ENCODE data around the gene CLASRP.

The CLASRP gene

DNA sequence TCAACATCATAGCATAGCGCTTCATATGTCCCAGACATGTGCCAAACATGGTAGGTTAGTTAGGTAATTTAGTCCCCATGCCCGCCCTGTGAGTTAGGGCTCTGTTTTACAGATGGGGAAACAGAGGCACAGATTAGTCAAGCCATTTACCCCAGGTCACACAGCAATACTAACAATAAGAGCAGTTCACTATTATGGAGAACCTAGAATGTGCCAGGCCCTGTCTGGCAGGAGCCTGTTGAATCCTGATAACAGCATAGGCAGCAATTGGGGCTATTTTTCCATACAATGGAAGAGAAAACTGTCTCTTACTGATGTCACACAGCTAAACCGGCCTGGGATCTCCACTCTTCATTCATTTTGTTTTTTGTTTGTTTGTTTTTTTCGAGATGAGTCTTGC lies 47.6 kb downstream of the CLASRP start:
- no peak for DNase-seq (ENCODE audit: low read depth in 2 of 2)

DNA sequence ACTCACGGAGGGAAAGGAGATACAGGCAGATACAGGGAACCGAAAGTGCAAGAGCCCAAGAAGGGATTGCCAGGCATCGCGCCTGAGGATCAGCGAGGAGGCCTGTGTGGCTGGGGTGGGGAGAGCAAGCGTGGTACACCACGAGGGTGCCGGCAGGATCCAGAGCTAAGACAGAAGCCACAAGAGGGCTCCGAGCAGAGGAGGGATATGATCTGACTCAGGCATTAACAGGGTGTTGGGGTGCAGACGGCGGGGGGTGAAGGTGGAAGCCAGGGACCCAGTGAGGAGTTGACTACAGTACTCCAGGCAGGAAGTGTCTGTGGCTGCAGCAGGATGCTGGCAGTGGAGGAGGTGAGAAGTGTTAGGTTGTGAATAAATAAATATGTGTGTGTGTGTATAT lies 48.7 kb downstream of the CLASRP start:
- peak; percentile 24 to 41 for DNase-seq (ENCODE audit: low read depth in 2 of 2)

DNA sequence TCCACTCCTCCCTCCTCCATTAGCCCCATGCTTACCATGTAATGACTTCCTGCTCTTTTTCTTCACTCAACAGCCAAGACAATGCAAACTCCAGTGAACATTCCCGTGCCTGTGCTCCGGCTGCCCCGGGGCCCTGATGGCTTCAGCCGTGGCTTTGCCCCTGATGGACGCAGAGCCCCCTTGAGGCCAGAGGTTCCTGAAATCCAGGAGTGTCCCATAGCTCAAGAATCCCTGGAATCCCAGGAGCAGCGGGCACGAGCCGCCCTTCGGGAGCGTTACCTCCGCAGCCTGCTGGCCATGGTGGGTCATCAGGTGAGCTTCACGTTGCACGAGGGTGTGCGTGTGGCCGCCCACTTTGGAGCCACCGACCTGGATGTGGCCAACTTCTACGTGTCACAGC lies 51.2 kb downstream of the CLASRP start:
- DNase-seq (ENCODE audit: low read depth in 2 of 2) = no peak

DNA sequence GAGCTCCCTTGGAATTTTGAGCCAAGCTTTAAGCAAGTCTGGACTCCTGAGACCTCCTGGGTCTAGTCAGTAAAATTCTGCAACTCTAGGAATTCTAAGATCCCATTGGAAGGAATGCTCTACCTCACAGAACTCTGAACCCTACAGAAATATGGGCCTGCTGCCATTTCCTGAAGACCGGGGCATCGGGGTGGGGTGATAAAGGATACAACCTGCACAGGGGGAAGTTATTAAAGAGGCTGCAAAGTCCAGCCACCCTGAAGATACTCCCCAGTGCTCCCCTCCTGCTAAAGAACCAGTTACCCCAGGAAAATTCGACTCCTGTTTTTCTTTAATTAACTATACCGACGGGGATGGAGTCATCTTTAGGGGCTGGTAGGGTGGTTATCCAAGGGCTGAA lies 51.8 kb downstream of the CLASRP start:
- DNase-seq (ENCODE audit: low read depth in 2 of 2) = no peak

DNA sequence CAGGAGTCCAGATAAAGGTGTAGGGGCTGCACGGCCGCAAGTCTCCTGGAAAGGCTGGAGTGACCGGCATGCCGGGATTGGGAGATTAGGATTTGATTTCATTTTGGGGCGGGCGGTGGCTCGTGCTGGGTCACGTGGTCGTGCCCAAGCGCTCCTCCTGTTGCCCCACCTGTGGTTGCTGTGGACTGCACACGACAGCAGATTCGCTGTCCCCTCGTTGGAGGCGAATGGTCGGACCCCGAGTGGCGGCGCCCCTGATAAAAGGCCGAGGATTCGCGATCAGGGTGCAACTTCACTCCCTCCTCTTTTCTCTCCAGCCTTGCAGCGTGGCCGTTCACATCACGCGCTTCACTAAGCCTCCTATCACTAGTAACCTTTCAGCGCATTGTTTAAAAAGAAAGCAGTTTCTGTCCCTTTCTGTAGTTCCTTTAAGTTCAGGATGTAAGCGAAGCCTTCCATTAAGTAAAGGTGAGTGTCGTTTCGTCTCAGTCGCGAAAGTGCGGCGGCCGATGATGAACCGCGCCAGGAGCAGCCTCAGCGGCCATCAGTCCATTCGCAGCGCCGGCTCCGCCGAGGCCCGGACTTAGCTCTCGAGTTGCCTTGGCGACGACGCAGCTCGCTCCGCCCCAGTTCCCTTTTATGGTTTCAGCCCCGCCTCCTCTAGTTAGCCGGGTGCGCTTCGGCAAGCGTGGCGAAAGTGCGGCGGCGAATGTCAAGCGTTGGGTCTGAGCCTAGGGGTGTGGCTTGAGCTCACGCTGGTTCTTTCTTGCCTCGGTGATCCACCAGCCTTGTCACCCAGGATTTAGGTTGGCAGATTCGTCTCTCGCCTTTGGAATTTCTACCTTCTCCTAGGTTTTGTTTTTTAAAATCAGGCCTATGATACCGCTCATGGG lies 52.4 kb downstream of the CLASRP start:
- peak; percentile 91 to 93 for DNase-seq (ENCODE audit: low read depth in 2 of 2)

DNA sequence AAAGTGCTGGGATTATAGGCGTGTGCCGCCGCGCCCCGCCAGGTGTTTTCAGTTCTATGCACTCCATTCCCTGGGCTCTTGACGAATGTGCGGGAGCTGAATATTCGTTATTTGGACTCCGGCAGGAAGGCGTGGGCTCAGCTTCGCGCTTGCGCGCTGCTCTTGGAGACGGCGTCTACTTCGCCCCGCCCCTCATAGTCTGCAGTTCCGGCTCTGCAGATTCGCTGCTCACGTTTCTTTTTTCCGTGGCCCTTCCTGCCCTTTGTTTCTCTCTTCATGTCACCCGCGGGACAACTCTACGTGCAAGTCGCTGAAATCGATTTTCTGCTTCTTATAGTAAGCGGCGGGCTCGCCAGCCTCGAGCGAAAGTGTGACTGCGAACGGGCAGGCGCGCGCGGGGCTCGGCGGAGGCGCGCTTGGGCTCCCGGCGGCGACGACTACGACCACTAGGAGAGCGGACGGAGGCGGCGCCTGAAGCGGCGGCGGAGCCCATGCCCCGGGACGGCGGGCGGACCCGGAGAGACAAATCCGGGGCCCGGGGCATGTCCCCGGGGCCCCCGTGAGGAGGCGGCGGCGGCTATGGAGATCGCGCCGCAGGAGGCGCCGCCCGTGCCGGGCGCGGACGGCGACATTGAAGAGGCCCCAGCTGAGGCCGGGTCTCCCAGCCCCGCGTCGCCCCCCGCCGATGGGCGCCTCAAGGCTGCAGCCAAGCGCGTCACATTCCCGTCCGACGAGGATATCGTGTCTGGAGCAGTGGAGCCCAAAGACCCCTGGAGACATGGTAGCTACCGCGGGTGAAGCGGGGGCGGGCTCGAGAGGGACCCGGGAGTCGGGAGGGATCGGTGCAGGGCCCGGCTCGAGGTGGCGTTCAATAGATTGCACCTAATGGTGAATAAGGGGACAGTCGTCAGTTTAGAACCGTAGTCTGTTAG lies 54.2 kb downstream of the CLASRP start, which contains the start of gene PPP1R37:
PPP1R37 (plus strand) TSS at position 433 of the 932 bp plus-strand sequence; CDS start at position 580, 147 bp downstream.
- peak; percentile 81 to 85 for DNase-seq (ENCODE audit: low read depth in 2 of 2)

DNA sequence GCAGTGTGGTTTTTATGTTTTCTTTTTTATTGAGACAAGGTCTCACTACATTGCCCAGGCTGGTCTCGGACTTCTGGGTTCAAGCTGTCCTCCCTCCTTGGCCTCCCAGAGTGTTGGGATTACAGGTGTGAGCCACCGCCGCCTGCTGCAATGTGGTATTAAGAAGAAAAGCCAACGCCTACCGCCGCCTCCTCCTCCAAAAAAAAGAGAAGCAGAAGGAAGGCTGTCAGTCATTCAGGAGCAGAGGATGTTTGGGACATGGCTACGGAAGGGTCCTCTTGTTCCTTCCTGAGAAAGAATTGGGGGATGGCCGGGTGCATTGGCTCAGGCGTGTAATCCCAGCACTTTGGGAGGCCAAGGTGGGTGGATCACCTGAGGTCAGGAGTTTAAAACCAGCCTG lies 55.3 kb downstream of the CLASRP start:
- DNase-seq (ENCODE audit: low read depth in 2 of 2) = no peak

DNA sequence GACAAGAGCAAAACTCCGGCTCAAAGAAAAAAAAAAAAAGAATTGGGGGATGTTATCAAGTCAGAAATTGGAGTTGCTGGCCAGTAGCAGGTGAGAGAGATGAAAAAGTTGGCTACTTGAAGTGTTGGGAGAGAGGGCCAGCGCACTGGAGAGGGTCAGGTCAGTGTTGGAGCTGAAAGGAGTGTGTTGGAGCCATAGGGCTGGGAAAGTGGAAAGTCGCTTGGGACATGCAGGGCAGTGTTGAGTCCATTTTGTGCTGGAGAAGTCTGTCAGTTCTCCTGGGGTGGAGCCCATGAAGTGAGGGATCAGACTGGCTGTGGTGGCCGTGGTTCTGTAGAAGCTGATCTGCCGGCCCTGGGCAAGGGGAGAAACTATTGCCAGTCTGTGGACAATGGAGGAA lies 55.9 kb downstream of the CLASRP start:
- no peak for DNase-seq (ENCODE audit: low read depth in 2 of 2)

DNA sequence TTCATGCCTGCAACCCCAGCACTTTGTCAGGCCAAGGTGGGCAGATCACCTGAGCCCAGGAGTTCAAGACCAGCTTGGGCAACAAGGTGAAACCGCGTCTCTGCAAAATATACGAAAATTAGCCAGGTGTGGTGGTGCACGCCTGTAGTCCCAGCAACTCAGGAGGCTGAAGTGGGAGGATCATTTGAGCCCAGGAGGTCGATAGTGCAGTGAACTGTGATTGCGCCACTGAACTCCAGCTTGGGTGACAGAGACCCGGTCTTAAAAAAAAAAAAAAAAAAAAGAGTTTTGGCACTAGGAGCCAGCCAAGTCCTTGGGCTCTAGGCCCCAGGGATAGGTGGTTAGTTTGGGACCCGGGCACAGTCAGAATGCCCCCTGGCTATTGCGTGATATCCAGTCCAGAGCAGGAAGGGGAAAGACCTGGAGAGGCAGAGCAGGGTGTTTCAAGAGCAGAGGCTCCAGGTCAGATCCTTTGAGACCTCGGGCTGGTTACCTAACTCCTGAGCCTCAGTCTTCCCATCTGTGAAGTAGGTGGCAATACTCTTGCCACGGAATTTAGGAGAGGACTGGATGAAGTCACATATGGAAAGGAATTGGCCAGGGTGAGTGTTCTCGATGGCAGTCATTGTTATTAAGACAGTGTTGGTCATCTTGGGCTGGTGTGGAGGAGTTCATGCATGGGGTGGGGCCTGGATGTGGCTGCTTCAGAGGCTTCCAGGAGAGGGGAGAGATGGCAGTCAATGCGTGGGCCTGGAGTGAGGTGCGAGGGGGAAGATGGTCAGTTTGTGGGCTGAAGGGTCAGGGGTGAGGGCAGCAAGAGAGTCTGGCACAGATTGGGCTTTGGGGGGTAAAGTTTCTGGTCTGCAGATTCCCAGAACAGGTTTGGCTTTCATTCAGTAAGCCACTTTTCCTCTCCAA lies 56.9 kb downstream of the CLASRP start:
- DNase-seq (ENCODE audit: low read depth in 2 of 2) = no peak

DNA sequence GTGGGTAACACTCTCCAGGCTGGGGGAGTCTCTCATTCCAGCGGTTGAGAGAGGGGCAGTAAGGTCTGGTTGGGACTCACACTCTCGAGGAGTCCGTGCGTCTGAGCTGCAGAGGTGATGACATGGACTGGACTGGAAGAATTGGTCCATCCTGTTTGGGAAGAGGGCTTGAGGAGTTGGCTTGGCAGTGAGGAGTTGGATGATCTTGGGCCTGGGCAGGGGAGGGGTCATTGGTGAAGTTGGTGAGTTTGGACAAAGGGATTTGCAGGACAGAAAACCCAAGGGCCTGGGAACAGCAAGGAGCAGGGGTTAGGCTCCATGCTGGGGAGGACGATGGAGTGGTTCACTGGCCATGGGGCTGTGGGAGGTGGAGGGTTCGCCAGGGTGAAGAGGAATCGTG lies 57.9 kb downstream of the CLASRP start:
- DNase-seq (ENCODE audit: low read depth in 2 of 2) = no peak

DNA sequence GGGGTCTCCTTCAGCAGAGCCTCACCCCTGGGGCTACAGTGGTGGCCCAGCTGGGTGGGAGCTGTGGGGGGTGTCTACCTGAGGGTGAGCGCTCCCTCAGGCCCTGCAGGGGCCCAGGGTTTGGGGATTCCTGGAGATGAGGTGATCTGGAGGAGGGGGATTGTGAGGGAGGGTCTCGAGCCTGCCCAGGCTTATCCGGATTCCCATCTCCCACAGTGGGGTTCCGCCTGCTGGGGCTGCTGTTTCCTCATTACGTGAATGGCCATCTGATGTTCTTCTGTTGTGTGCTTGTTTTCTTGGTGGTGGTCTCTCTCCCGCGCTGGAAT lies 58.6 kb downstream of the CLASRP start:
- no peak for DNase-seq (ENCODE audit: low read depth in 2 of 2)

DNA sequence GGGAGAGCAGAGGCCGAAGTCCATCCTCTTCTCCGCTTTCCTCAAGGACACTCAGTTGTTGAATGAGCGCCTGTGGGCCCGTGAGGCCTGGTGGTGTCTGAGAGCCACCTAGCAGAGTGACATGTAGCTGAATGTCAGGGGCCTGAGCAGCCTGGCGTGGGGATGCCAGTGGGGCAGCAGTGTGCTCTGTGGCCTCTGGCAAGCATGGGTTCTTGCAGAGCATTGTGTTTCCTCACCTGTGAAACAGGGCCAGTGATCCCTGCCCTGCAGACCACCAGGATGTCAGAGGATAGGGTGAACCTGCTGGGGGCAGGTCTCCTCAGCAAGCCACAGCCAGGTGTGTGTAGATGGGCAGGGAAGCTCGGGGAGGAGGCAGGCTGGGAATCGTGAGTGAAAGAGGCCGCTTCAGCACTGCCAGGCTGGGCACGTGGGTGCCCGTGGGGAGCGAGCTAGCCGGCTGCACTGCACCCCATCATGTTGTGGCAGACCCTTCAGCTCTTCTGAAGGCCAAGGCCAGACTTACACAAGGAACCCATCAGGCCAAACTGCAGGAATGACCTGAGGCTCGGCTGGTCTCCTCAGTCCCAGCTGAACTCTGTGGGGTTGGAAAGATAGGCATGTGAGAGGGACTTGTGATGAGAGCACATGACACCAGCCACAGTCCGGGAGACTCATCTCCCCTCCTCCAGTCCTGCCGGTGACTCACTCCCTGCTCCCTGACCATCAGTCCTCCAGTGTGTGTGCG lies 59.1 kb downstream of the CLASRP start:
- DNase-seq (ENCODE audit: low read depth in 2 of 2) = no peak

DNA sequence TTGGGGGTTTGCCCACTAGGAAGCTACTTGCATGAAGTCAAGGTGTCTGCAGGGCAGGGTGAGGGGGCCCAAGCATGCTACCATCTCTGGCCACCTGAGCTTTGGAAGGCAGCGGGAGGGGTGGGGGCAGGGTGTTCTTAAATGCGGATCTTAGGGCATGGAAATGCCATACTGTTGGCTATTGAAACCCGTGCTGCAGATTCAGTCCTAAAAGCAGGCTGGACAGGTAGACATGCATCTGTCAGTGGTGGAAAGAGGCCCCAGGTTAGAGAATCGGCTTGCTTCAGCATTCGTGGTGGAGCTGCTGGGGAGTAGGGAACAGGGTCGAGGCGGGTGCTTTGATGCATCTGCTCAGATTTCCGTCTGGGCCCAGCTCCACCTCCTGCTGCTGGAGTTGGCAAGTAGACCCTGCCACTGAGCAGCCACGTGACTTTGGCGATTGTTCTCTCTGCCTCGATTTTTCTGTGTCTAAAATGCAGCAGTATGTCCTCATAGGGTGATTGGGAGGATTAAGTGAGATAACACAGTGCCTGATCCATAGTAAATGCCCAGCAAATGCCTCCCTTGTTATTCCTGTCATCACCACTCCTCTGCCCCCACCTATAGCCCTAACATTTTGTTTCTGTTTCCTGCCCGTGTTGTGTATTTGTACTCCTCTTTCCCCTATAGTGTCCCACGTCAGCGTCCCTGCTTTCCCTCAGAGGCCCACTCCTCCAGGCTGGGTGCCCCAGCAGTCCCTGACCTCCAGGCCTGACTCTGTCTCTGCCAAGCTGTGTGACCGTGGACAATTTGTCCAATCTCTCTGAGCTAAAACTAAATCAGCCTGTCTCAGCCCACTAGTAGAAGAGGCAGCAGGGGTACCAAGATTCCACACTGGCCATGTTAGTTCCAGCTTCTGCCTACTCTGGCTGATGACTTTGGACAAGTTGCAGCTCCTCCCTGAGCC lies 59.9 kb downstream of the CLASRP start:
- DNase-seq (ENCODE audit: low read depth in 2 of 2) = no peak

DNA sequence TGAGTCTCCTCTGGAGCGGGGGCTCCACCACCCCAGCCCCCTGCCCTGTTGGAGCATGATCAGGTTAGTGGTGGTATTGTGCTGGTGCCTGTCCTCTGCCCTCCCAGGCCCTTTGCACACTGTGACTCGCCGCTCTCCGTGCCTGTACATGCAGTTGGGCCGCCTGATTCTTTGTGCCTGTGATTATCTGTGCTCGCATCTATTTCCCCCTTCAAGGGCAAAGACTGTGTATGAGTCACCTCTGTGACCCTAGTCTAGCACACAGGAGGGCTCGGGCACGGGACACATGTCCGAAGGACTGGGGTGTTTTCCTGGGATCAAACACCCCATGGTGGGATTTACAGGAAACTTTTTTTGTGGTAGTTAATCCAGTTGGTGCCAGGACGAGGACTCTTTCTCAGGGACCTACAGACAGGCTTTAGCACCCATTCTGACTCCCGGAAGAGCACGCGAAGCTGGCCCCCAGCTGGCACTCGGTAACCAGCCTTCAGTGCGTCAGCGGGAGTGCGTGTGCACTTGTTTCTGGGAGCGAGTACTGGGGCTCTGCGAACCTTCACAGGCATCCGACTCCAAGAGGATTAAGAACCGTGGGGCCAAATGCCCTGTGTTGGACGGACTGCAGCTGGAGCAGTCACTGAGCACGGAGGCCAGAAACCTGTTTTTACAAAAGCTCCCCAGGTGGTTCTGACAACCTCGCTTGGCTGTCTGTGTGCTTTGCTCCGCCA lies 60.8 kb downstream of the CLASRP start:
- DNase-seq (ENCODE audit: low read depth in 2 of 2) = no peak

DNA sequence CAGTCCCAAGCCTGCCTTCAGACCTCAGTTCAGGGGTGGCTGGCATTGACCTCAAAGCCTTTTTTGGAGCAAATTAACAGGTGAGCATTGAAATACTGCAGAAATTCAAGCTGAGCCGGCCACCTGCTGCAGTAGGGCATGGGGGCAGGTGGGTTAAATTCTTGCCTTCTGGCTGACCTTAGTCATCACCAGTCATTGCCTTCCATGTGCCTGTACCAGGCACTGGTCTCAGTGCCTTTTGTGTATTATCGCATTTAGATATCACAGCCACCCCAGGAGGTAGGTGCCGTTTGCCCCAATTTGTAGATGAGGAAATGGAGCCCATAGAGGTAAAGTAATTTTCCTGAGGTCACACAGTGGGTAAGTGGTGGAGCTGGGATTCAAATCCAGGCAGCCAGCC lies 61.4 kb downstream of the CLASRP start:
- DNase-seq (ENCODE audit: low read depth in 2 of 2) = no peak

DNA sequence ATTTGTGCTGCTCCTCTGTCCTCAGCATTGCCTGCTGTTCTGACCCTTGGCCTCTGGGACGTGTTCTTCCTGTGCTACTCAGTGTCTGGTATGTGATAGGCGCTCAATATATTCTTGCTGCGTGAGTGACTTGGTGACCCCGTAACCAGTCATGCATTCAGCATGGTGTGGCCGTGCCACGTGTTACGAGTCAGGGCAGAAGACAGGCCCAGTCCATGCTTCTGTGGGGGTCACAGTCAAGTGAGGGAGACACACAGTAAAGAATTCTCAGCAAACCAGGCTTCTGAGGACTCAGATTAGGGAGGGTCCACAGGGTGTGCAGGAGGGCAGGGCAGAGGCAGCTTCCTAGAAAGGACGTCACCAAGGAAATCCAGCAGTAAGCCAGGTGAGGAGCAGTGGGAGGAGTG lies 62.0 kb downstream of the CLASRP start:
- DNase-seq (ENCODE audit: low read depth in 2 of 2) = no peak

DNA sequence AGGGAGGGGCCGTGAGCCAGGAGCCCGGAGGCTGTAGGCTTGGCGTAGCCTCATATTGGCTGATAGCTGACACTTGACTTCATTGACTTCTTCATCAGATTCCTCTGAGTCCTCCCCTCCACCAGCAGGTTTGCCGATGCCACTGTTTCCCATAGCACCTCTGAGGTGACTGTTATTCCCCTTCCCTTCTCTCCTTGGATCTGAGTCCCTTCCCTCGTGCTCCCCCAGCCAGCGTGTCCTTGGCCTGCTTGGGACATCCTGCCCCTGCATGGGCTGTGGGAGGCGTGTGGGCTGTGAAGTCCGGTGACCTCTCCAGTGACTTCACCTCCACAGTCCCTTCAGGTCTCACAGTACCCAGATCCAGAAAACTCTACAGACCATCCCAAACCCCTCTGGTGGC lies 63.0 kb downstream of the CLASRP start:
- DNase-seq (ENCODE audit: low read depth in 2 of 2) = no peak

DNA sequence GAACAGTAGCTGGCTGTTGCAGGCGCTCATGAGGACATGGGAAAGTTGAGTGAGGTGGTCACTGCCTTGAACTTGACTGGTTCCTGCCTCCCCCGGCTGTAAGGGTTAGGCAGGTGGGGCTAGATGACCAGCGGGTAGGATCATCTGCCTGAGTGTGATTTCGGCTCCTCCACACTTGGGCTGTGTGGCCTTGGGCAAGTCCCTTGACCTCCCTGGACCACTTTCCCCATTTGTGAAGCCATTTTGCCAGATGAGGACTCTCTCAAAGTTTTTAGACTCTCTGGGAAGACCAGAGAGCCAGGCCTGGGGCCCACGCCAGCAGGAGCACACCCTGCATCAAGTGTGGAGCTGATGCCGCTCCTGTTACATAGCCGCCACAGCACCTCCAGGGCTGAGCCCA lies 63.6 kb downstream of the CLASRP start:
- no peak for DNase-seq (ENCODE audit: low read depth in 2 of 2)

DNA sequence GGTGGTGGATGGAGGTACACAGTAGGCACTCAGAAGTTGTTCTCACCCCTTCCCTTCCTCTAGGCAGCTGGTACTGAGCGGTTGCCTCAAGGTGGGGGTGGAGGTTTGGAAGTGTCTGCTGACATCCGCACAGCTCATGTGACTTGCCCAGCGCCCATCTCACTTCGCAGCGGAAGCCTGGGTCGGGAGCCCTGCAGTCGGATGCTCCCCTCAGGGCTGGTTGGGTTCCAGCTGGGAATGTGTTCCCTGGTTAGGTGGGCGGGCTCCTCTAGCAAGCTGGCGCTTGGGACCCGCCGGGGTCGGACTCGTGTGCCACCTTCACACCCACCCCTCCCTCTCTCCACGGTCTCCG lies 64.3 kb downstream of the CLASRP start:
- no peak for DNase-seq (ENCODE audit: low read depth in 2 of 2)

Measured in stimulated activated CD8-positive, alpha-beta memory T cell treated with anti-CD3 and anti-CD28 coated beads, Interleukin-2, amount 100 ng/mL, for 1 hour (primary cell).